Sigmoid colon (tissue), 7 donors: ENCODE data around the gene CAND1. TPM values are rescaled to one million over a fixed set of nuclear protein-coding genes. Genes with fewer than 3 reads are reported as not detected.
A peak's percentile ranks its signal among the peaks of the same experiment; 100 is the strongest.

Source experiments
- DNase-seq: peaks from one replicate; pipeline ENCODE4 v3.0.0-alpha.2; 2019
- H3K27ac ChIP-seq, 4 donors: fragments of 200-600 bp; sonication (generic); one replicate each; pipeline ENCODE4 v1.5.1; 2016 to 2019; ENCODE audit warnings: mild to moderate bottlenecking in 1 of 4
- H3K27me3 ChIP-seq, 3 donors: fragments of 200-600 bp; sonication (generic); one replicate each; pipeline ENCODE4 v1.5.1; 2019; ENCODE audit warnings: mild to moderate bottlenecking in 1 of 3
- H3K36me3 ChIP-seq, 4 donors: fragments of 200-600 bp; sonication (generic); one replicate each; pipeline ENCODE4 v1.5.1; 2016 to 2019
- H3K4me1 ChIP-seq, 4 donors: fragments of 200-600 bp; sonication (generic); one replicate each; pipeline ENCODE4 v1.5.1; 2017 to 2019
- H3K4me3 ChIP-seq, 4 donors: fragments of 200-600 bp; sonication (generic); one replicate each; pipeline ENCODE4 v1.5.1; 2017 to 2019; ENCODE audit warnings: mild to moderate bottlenecking in 2 of 4, moderate library complexity in 1 of 4
- H3K9me3 ChIP-seq, 4 donors: fragments of 200-600 bp in 3 of 4; sonication (generic) in 3 of 4; one replicate each; pipeline versions ENCODE4 v1.5.1 to v1.6.1; 2013 to 2019
- EP300 ChIP-seq, 4 donors: sonication (generic); formaldehyde crosslinking; IDR thresholded peaks; one replicate each; pipeline ENCODE4 v1.6.1; 2017; ENCODE audit warnings: antibody characterized with exemption in 4 of 4
- POLR2A ChIP-seq, 2 donors: fragments of 450-650 bp; IDR thresholded peaks; one replicate each; pipeline ENCODE4 v1.6.1; 2016; ENCODE audit warnings: antibody characterized with exemption in 2 of 2, mild to moderate bottlenecking in 2 of 2, moderate library complexity in 2 of 2
- POLR2AphosphoS5 ChIP-seq, 4 donors: sonication (generic); formaldehyde crosslinking; IDR thresholded peaks; one replicate each; pipeline ENCODE4 v1.6.1; 2017; ENCODE audit warnings: antibody characterized with exemption in 4 of 4
- WGBS, 2 donors: extraction: QIAGEN DNeasy Blood & Tissue Kit; methylation state at CpG; one replicate each; pipeline ENCODE4 v1.1.7; 2013; 5-methylcytosine and 5-hydroxymethylcytosine counted together
- intact Hi-C: fragments of 100-400 bp; cut with DNase I; formaldehyde crosslinking; loops from one replicate; pipeline ENCODE4 v1.15.1; 2023
- polyA plus RNA-seq, 3 donors: library from polyadenylated mRNA; stranded (reverse); fragments of 200-250 nt; gene quantifications; one replicate each; pipeline ENCODE4 v1.2.3, GENCODE V29; 2013
- total RNA-seq, 4 donors: library from RNA; depleted of rRNA; stranded (reverse); fragments of >200 nt; gene quantifications; one replicate each; pipeline ENCODE4 v1.1.0, GENCODE V29; 2016
- TF ChIP-seq, protein P1 (sequence below), 4 experiments: fragments of 450-650 bp in 3 of 4; fragments of 200-600 bp in 1 of 4; IDR thresholded peaks; one replicate each; pipeline ENCODE4 v1.5.1; 2016 to 2019; ENCODE audit warnings: antibody characterized with exemption in 4 of 4, mild to moderate bottlenecking in 3 of 4, moderate library complexity in 2 of 4
- donor health status: healthy with polysubstance abuse.
- donor health status: Bipolar disorder and iron deficiency.
- donor health status: healthy.

The CAND1 gene
- total RNA-seq (10 to 100 TPM; 63.0 to 86.5 (median 77.2) TPM), polyA plus RNA-seq (10 to 100 TPM; 10.2 to 32.4 (median 14.3) TPM)

DNA sequence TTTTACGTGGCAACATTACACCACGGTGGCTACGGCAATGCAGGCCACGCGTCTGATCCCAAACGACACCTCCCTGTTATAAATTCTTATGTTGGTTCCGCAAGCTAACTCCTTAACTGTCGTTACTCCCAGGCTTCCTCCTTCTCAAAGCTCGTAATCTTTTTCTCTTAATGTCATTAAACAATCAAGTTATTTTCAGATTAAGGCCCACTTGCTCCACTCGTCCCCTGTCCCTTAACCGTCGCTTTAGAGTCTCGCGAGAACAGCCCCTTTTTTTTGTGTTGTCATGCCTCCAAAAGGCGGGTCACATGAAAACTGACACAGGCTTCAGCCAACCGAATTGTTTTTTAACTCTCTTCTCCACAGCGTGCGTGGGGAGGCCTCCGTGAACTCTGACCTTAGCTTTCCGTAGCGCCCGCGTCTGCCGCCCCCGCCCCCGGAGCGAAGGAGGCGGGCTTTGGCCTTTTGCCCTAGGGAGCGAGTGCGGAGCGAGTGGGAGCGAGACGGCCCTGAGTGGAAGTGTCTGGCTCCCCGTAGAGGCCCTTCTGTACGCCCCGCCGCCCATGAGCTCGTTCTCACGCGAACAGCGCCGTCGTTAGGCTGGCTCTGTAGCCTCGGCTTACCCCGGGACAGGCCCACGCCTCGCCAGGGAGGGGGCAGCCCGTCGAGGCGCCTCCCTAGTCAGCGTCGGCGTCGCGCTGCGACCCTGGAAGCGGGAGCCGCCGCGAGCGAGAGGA, at the start of gene CAND1:
TSS of gene CAND1 (plus strand) at position 463 of the 737 bp plus-strand sequence. CDS start 360 bp downstream, outside the sequence.
- no peaks in the 10 kb centered on the region for H3K9me3 ChIP-seq
- H3K27ac ChIP-seq, result peak within 1 kb of the TSS; percentile 90 to 99 (median 99)
- intact Hi-C loops, result loop anchor here (10.0 kb wide), 2 partner anchors 386 to 1536 kb away; partner anchors contain the start of gene MDM2
- no peaks in the 10 kb centered on the region for H3K27me3 ChIP-seq
- H3K4me3 ChIP-seq, result peak within 1 kb of the TSS; percentile 78 to 96 (median 89)
- WGBS, 2 donors, result 0% methylated on average over 61 of the region's 61 CpGs
- H3K4me1 ChIP-seq, result peaks cover 0 to 49% (median 42%) of the 10 kb centered on the region in 4 donors
- peak; percentile 99 for DNase-seq
- H3K36me3 ChIP-seq, result no peaks in the 10 kb centered on the region
- TF ChIP-seq, protein P1, sequence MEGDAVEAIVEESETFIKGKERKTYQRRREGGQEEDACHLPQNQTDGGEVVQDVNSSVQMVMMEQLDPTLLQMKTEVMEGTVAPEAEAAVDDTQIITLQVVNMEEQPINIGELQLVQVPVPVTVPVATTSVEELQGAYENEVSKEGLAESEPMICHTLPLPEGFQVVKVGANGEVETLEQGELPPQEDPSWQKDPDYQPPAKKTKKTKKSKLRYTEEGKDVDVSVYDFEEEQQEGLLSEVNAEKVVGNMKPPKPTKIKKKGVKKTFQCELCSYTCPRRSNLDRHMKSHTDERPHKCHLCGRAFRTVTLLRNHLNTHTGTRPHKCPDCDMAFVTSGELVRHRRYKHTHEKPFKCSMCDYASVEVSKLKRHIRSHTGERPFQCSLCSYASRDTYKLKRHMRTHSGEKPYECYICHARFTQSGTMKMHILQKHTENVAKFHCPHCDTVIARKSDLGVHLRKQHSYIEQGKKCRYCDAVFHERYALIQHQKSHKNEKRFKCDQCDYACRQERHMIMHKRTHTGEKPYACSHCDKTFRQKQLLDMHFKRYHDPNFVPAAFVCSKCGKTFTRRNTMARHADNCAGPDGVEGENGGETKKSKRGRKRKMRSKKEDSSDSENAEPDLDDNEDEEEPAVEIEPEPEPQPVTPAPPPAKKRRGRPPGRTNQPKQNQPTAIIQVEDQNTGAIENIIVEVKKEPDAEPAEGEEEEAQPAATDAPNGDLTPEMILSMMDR (IDR thresholded peaks at IDR 0.05), result no peak
- peak; percentile 52 to 61 for TF ChIP-seq POLR2A (IDR thresholded peaks at IDR 0.05)
- TF ChIP-seq POLR2AphosphoS5 (IDR thresholded peaks at IDR 0.05), result peak; percentile 86 to 94 (median 90)

DNA sequence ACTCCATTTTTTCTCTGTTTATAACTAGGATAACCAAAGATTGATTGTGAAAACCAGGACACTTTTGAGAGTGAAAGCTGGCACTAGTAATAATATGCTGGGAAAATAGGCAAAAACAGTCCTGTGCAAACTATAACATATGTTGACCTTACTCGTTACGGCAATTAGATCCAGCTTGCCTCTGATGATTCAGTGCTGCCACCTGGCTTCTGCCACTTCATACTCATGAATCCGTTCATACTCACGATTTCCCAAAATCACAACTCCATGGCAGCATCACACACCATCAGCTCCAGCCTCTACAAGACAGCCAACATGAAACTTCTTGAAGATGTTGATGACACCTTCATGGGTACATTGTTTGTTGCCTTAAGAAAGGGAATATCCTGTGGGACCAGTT, 49.1 kb upstream of the CAND1 start:
- DNase-seq, result no peak
- Histone ChIP-seq H3K27ac (no peak overlapping the region), H3K4me3 (no peak overlapping the region), H3K4me1 (no peaks in the 10 kb centered on the region), H3K9me3 (no peaks in the 10 kb centered on the region), H3K36me3 (no peaks in the 10 kb centered on the region), H3K27me3 (no peaks in the 10 kb centered on the region)
- intact Hi-C loops, result no loop called here
- no peak for TF ChIP-seq POLR2AphosphoS5 (IDR thresholded peaks at IDR 0.05)
- TF ChIP-seq POLR2A (IDR thresholded peaks at IDR 0.05), result no peak
- TF ChIP-seq EP300 (IDR thresholded peaks at IDR 0.05), result no peak
- TF ChIP-seq, protein P1 (IDR thresholded peaks at IDR 0.05), result no peak
- 18 to 67% methylated on average over 4 of the region's 4 CpGs for WGBS, 2 donors

DNA sequence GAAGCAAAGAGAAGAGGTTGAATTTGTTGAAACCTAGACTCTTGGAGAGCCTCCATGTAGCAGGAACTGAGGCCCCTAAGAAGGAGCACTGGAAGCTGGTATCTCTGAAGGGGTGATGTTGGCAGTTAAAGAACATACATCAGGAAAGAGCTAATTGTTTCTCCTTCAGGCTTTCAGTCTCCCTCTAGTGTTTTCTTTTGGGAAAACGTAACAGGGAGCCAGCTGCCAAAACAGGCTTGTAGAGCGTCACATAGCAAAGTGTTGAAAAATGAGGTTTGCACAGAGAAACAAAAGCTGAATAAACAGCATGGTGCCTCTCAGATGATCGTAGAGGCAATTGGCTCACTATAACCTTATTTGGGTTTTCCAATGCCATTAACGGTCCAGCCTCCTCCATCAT, 46.9 kb upstream of the CAND1 start:
- H3K27ac ChIP-seq, result no peak overlapping the region
- no peak for DNase-seq
- TF ChIP-seq EP300 (IDR thresholded peaks at IDR 0.05) (no peak), POLR2AphosphoS5 (IDR thresholded peaks at IDR 0.05) (no peak), POLR2A (IDR thresholded peaks at IDR 0.05) (no peak)
- TF ChIP-seq, protein P1 (IDR thresholded peaks at IDR 0.05), result no peak
- 43 to 53% methylated on average over 4 of the region's 4 CpGs for WGBS, 2 donors
- no peak overlapping the region for H3K4me3 ChIP-seq
- H3K9me3 ChIP-seq, result no peaks in the 10 kb centered on the region
- H3K36me3 ChIP-seq, result no peaks in the 10 kb centered on the region
- no peaks in the 10 kb centered on the region for H3K27me3 ChIP-seq
- no peaks in the 10 kb centered on the region for H3K4me1 ChIP-seq
- intact Hi-C loops, result no loop called here

DNA sequence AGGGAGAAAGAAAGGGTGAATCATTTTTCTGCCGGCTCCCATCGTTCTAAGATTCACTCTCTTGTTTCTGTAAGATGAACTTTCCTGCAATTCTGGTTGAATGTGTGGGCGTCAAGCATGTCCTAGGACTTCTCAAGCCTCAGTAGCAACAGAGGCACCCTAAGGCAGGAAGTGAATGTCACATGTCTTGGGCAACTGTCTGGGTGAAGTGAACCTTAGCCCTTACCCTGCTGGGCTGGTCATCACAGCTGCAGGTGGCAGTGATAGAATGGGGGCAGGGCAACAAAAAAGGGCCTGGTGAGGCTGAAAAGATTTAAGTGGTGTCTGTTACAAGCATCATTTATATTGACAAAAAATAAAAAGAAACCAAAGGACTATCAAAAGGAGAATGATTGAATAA, 45.9 kb upstream of the CAND1 start:
- Histone ChIP-seq H3K27me3 (no peaks in the 10 kb centered on the region), H3K4me3 (no peak overlapping the region), H3K4me1 (no peaks in the 10 kb centered on the region), H3K36me3 (no peaks in the 10 kb centered on the region), H3K9me3 (no peaks in the 10 kb centered on the region), H3K27ac (no peak overlapping the region)
- no peak for DNase-seq
- TF ChIP-seq, protein P1 (IDR thresholded peaks at IDR 0.05), result no peak
- TF ChIP-seq POLR2A (IDR thresholded peaks at IDR 0.05) (no peak), EP300 (IDR thresholded peaks at IDR 0.05) (no peak), POLR2AphosphoS5 (IDR thresholded peaks at IDR 0.05) (no peak)
- 73 to 78% methylated on average over 3 of the region's 3 CpGs for WGBS, 2 donors
- intact Hi-C loops, result no loop called here
